ENCODE measurements around the gene PLEKHA6. TPM values are rescaled to one million over a fixed set of nuclear protein-coding genes. Genes with fewer than 3 reads are reported as not detected.

Gene PLEKHA6
- total RNA-seq, 1 experiment from 2014 or later, result 2.1 TPM

GRCh38 chr1:204285436-204286305 lies 74.1 kb downstream of the PLEKHA6 start:
- Histone ChIP-seq H3K79me2 (ENCODE audit: insufficient read depth, low read length) (no peaks in the 10 kb centered on the region), H3K56ac (ENCODE audit: insufficient read length, low read depth, low read length) (no peak overlapping the region), H3K14ac (ENCODE audit: insufficient read depth, low read length) (no peak overlapping the region), H2BK15ac (ENCODE audit: low read depth, low read length) (no peak overlapping the region; the same call in 1 of the 2 replicates), H3K4me2 (ENCODE audit: insufficient read depth, insufficient read length, low read length) (no peak overlapping the region), H2BK20ac (ENCODE audit: low read depth, low read length, poor library complexity, severe bottlenecking) (no peak overlapping the region), H3K27me3 (ENCODE audit: insufficient read depth, low read length) (no peaks in the 10 kb centered on the region; the same call in 1 of the 2 replicates), H2BK120ac (ENCODE audit: low read depth, low read length, poor library complexity, severe bottlenecking) (peak overlapping the region; percentile 69), H3K4me1 (ENCODE audit: insufficient read depth, low read length) (peaks cover 12% of the 10 kb centered on the region), H2BK12ac (ENCODE audit: insufficient read length, low read depth, low read length) (peak overlapping the region; percentile 67), H3T11ph (ENCODE audit: low read length) (no peak overlapping the region), H4K5ac (ENCODE audit: insufficient read length, low read depth, low read length) (no peak overlapping the region), H3K27ac (ENCODE audit: insufficient read length, low read depth, low read length) (no peak overlapping the region), H3K79me1 (ENCODE audit: insufficient read depth, low read depth, low read length, poor library complexity, severe bottlenecking) (no peaks in the 10 kb centered on the region), H3K18ac (ENCODE audit: insufficient read length, low read depth, low read length) (no peak overlapping the region), H4K91ac (ENCODE audit: insufficient read length, low read depth, low read length) (no peak overlapping the region), H3K23me2 (ENCODE audit: insufficient read length, low read depth, low read length, poor library complexity, severe bottlenecking) (no peaks in the 10 kb centered on the region), H2BK5ac (ENCODE audit: insufficient read length, low read length) (no peak overlapping the region), H4K8ac (replicated peaks; ENCODE audit: insufficient read length, low read depth, low read length) (no peak overlapping the region), H3K9me3 (ENCODE audit: control insufficient read depth, low read depth, low read length) (no peaks in the 10 kb centered on the region), H3K4ac (ENCODE audit: low read depth, low read length) (no peak overlapping the region), H4K20me1 (ENCODE audit: control insufficient read depth, insufficient read depth, insufficient read length) (no peaks in the 10 kb centered on the region), H3K23ac (ENCODE audit: insufficient read length, low read depth, low read length) (no peak overlapping the region), H3K9ac (ENCODE audit: extremely low read depth, insufficient read length, low read length) (no peak overlapping the region), H2AK5ac (ENCODE audit: insufficient read length, low read length) (peak overlapping the region; percentile 54), H2AFZ (ENCODE audit: low read length) (no peak overlapping the region)
- TF ChIP-seq CTCF (conservative IDR thresholded peaks at IDR 0.05), result no peak
- peak overlapping the region in 1 of 3 experiments; percentile 45; a peak in 1 of 7 replicates for H3K27ac Mint-ChIP-seq
- no peaks in the 10 kb centered on the region for H3K9me3 Mint-ChIP-seq
- WGBS (ENCODE audit: extremely low coverage, insufficient read length, low lambda C conversion rate), result no CpG with 5 or more reads among the region's 13 CpGs
- no peaks in the 10 kb centered on the region for H3K36me3 Mint-ChIP-seq (ENCODE audit: insufficient read depth in 1 of 3, low read depth in 3 of 3)
- H3K4me3 Mint-ChIP-seq, result peak overlapping the region in 1 of 2 experiments; percentile 43; a peak in 2 of 5 replicates
- peaks cover 6% of the 10 kb centered on the region for H3K27me3 Mint-ChIP-seq (ENCODE audit: low read depth)
- peaks cover 31 to 37% of the 10 kb centered on the region in 2 experiments for H3K4me1 Mint-ChIP-seq
- DNase-seq, result no peak
